H9 (cell line): Measurements from ENCODE around the gene FZD10. TPM values are rescaled to one million over a fixed set of nuclear protein-coding genes. Genes with fewer than 3 reads are reported as not detected.

Experiments
- DNase-seq: peaks from one replicate; pipeline ENCODE4 v3.0.0-alpha.2; 2017
- H2AFZ ChIP-seq: one replicate; pipeline ENCODE4 v1.6.1; 2013; ENCODE audit warnings: mild to moderate bottlenecking, low read length, control low read depth, moderate library complexity
- H2AK5ac ChIP-seq: 2 replicates; pipeline ENCODE4 v1.6.1; 2013; ENCODE audit warnings: low read length, control low read depth, mixed read lengths; ENCODE audit not compliant: insufficient read length
- H2BK120ac ChIP-seq: one replicate; pipeline ENCODE4 v1.6.1; 2013; ENCODE audit warnings: low read depth, mild to moderate bottlenecking, low read length, control low read depth, inconsistent platforms; ENCODE audit not compliant: poor library complexity, severe bottlenecking
- H2BK12ac ChIP-seq: 2 replicates; pipeline ENCODE4 v1.6.1; 2013; ENCODE audit warnings: low read length, control low read depth, mixed read lengths, low read depth; ENCODE audit not compliant: insufficient read length
- H2BK15ac ChIP-seq: 2 replicates; pipeline ENCODE4 v1.6.1; 2013; ENCODE audit warnings: low read depth, low read length, control low read depth
- H2BK20ac ChIP-seq: one replicate; pipeline ENCODE4 v1.6.1; 2013; ENCODE audit warnings: low read depth, mild to moderate bottlenecking, low read length, control low read depth, inconsistent platforms; ENCODE audit not compliant: poor library complexity, severe bottlenecking
- H2BK5ac ChIP-seq: 2 replicates; pipeline ENCODE4 v1.6.1; 2013; ENCODE audit warnings: low read length, control low read depth, mixed read lengths; ENCODE audit not compliant: insufficient read length
- H3K14ac ChIP-seq: 2 replicates; pipeline ENCODE4 v1.6.1; 2013; ENCODE audit warnings: low read length, control low read depth; ENCODE audit not compliant: insufficient read depth
- H3K18ac ChIP-seq: 2 replicates; pipeline ENCODE4 v1.6.1; 2013; ENCODE audit warnings: low read depth, mild to moderate bottlenecking, mixed read lengths, low read length, control low read depth; ENCODE audit not compliant: insufficient read length
- H3K23ac ChIP-seq: 2 replicates; pipeline ENCODE4 v1.6.1; 2013; ENCODE audit warnings: low read length, control low read depth, mixed read lengths, low read depth; ENCODE audit not compliant: insufficient read length
- H3K23me2 ChIP-seq: 2 replicates; pipeline ENCODE4 v1.6.1; 2013; ENCODE audit warnings: low read depth, mild to moderate bottlenecking, mixed read lengths, low read length, control low read depth; ENCODE audit not compliant: insufficient read length, poor library complexity, severe bottlenecking
- H3K27ac ChIP-seq: 2 replicates; pipeline ENCODE4 v1.5.1; 2013; ENCODE audit warnings: low read length, control low read depth, mixed read lengths, low read depth; ENCODE audit not compliant: insufficient read length
- H3K27me3 ChIP-seq: 2 replicates; pipeline ENCODE4 v1.6.1; 2013; ENCODE audit warnings: low read length, control low read depth, inconsistent platforms; ENCODE audit not compliant: insufficient read depth
- H3K4ac ChIP-seq: 2 replicates; pipeline ENCODE4 v1.6.1; 2013; ENCODE audit warnings: low read depth, mild to moderate bottlenecking, control low read depth, inconsistent platforms, low read length, moderate library complexity
- H3K4me1 ChIP-seq: 2 replicates; pipeline ENCODE4 v1.6.1; 2013; ENCODE audit warnings: low read length, control low read depth, inconsistent platforms; ENCODE audit not compliant: insufficient read depth
- H3K4me2 ChIP-seq: 2 replicates; pipeline ENCODE4 v1.6.1; 2013; ENCODE audit warnings: low read length, control low read depth, mixed read lengths; ENCODE audit not compliant: insufficient read length, insufficient read depth
- H3K56ac ChIP-seq: 2 replicates; pipeline ENCODE4 v1.6.1; 2013; ENCODE audit warnings: low read depth, mild to moderate bottlenecking, mixed read lengths, low read length, control low read depth; ENCODE audit not compliant: insufficient read length
- H3K79me1 ChIP-seq: 2 replicates; pipeline ENCODE4 v1.6.1; 2013; ENCODE audit warnings: low read depth, mild to moderate bottlenecking, moderate library complexity, low read length, control low read depth, inconsistent platforms; ENCODE audit not compliant: insufficient read depth, poor library complexity, severe bottlenecking
- H3K79me2 ChIP-seq: 2 replicates; pipeline ENCODE4 v1.6.1; 2013; ENCODE audit warnings: low read length, control low read depth, inconsistent platforms; ENCODE audit not compliant: insufficient read depth
- H3K9ac ChIP-seq: 2 replicates; pipeline ENCODE4 v1.6.1; 2013; ENCODE audit warnings: low read length, control low read depth, mixed read lengths; ENCODE audit not compliant: insufficient read length; ENCODE audit errors: extremely low read depth
- H3K9me3 ChIP-seq: one replicate; pipeline ENCODE4 v1.6.1; 2013; ENCODE audit warnings: low read depth, low read length, inconsistent platforms; ENCODE audit not compliant: control insufficient read depth
- H3T11ph ChIP-seq: one replicate; pipeline ENCODE4 v1.6.1; 2013; ENCODE audit warnings: mild to moderate bottlenecking, low read length, control low read depth, inconsistent platforms
- H4K20me1 ChIP-seq: one replicate; pipeline ENCODE4 v1.6.1; 2013; ENCODE audit not compliant: control insufficient read depth, insufficient read length, insufficient read depth
- H4K5ac ChIP-seq: 2 replicates; pipeline ENCODE4 v1.6.1; 2013; ENCODE audit warnings: low read depth, mild to moderate bottlenecking, mixed read lengths, low read length, control low read depth; ENCODE audit not compliant: insufficient read length
- H4K8ac ChIP-seq: replicated peaks from 2 replicates; pipeline ENCODE4 v1.6.1; 2013; ENCODE audit warnings: low read length, control low read depth, mixed read lengths, low read depth; ENCODE audit not compliant: insufficient read length
- H4K91ac ChIP-seq: 2 replicates; pipeline ENCODE4 v1.6.1; 2013; ENCODE audit warnings: low read depth, mild to moderate bottlenecking, moderate library complexity, mixed read lengths, low read length, control low read depth; ENCODE audit not compliant: insufficient read length
- H3K27ac Mint-ChIP-seq, 3 experiments: 2 replicates in 2 of 3; 3 replicates in 1 of 3; pipeline ENCODE4 v1.8.0; 2020 to 2021; ENCODE audit warnings: mixed read lengths in 3 of 3, mild to moderate bottlenecking in 1 of 3, moderate library complexity in 1 of 3
- H3K27me3 Mint-ChIP-seq: 2 replicates; pipeline ENCODE4 v1.8.0; 2021; ENCODE audit warnings: low read depth, mild to moderate bottlenecking, moderate library complexity, mixed read lengths
- H3K36me3 Mint-ChIP-seq, 3 experiments: 2 replicates in 2 of 3; 3 replicates in 1 of 3; pipeline ENCODE4 v1.8.0; 2020 to 2021; ENCODE audit warnings: low read depth in 3 of 3, mixed read lengths in 3 of 3; ENCODE audit not compliant: insufficient read depth in 1 of 3
- H3K4me1 Mint-ChIP-seq, 2 experiments: 2 replicates each; pipeline ENCODE4 v1.8.0; 2020; ENCODE audit warnings: mixed read lengths in 2 of 2
- H3K4me3 Mint-ChIP-seq, 2 experiments: 2 replicates in 1 of 2; 3 replicates in 1 of 2; pipeline ENCODE4 v1.8.0; 2020 to 2021; ENCODE audit warnings: mild to moderate bottlenecking in 2 of 2, mixed read lengths in 2 of 2, moderate library complexity in 1 of 2
- H3K9me3 Mint-ChIP-seq, 2 experiments: 2 replicates in 1 of 2; 3 replicates in 1 of 2; pipeline ENCODE4 v1.8.0; 2020; ENCODE audit warnings: mild to moderate bottlenecking in 2 of 2, mixed read lengths in 2 of 2, moderate library complexity in 1 of 2
- CTCF ChIP-seq: fragments of 200-600 bp; sonication (generic); conservative IDR thresholded peaks from 3 replicates; pipeline ENCODE4 v1.8.0; 2021; ENCODE audit warnings: antibody characterized with exemption, mild to moderate bottlenecking
- WGBS: extraction: QIAGEN DNeasy Blood & Tissue Kit; methylation state at CpG from one replicate; pipeline ENCODE4 v1.1.7; 2013; ENCODE audit warnings: missing lambda C conversion rate, low lambda C conversion rate, mixed read lengths; ENCODE audit not compliant: insufficient read length; ENCODE audit errors: extremely low coverage; 5-methylcytosine and 5-hydroxymethylcytosine counted together
- total RNA-seq: library from RNA; stranded (reverse); gene quantifications from 2 replicates; pipeline ENCODE4 v1.2.1, GENCODE V29; 2021

Gene FZD10
- total RNA-seq, 1 experiment from 2014 or later = 1.0 TPM

DNA sequence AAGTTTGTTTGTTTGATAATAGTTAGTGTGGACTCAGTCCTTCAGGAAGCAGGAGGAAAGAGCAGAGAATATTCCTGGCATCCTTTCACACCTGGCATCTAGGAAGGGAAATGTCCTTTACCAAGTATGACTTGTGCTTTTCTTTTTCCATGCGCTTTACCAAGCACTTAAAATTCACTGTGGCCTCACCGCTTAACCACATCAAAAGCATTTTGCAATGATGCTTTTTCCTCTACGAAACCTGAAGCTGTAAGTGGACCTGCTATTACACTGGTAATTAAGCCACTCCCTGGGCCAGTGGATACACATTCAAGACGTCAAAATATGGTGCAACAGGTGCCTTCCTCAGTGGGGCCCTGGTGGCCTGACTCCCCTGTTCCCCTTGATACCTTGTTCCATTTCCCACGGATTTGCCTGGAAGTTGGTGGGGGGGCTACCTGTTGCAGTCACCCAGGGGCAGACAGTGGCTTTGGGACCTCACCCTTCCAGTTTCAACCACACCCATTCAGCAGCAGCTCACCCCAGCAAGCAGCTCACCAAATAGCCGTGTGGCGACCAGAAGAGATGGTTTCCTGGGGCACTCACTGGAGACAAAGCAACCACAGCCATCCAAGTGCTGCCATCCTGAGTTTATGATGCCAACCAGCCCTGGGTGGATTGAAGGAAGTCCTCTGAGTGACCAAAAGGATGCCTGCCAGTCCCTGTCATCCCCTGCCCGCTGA is 14.2 kb upstream of the FZD10 start:
- WGBS = no CpG with 5 or more reads among the region's 8 CpGs
- no peaks in the 10 kb centered on the region for H3K9me3 Mint-ChIP-seq
- no peak overlapping the region for H2BK12ac ChIP-seq
- H3K4me1 ChIP-seq = no peaks in the 10 kb centered on the region
- peaks cover 2 to 13% of the 10 kb centered on the region in 2 experiments; a peak in 3 of 4 replicates for H3K4me1 Mint-ChIP-seq
- no peak overlapping the region for H2AK5ac ChIP-seq
- no peaks in the 10 kb centered on the region for H3K79me1 ChIP-seq
- no peak overlapping the region for H2BK15ac ChIP-seq
- H3K27me3 ChIP-seq = no peaks in the 10 kb centered on the region; the same call in 1 of the 2 replicates
- no peak overlapping the region for H3K14ac ChIP-seq
- H2BK5ac ChIP-seq = no peak overlapping the region
- no peak overlapping the region for H2BK20ac ChIP-seq
- H3K23me2 ChIP-seq = no peaks in the 10 kb centered on the region
- no peak overlapping the region for H3K27ac ChIP-seq
- no peak overlapping the region for H3K4me3 Mint-ChIP-seq
- H4K8ac ChIP-seq = no peak overlapping the region
- no peak overlapping the region for H3K4me2 ChIP-seq
- H4K91ac ChIP-seq = no peak overlapping the region
- no peak overlapping the region for H2BK120ac ChIP-seq
- H3K4ac ChIP-seq = no peak overlapping the region
- peaks cover 100% of the 10 kb centered on the region for H3K27me3 Mint-ChIP-seq
- no peaks in the 10 kb centered on the region for H3K9me3 ChIP-seq
- H3K18ac ChIP-seq = no peak overlapping the region
- no peak overlapping the region for H3K56ac ChIP-seq
- no peak overlapping the region for H4K5ac ChIP-seq
- DNase-seq = no peak
- no peaks in the 10 kb centered on the region for H4K20me1 ChIP-seq
- no peak overlapping the region for H3K9ac ChIP-seq
- no peaks in the 10 kb centered on the region for H3K36me3 Mint-ChIP-seq
- H3K23ac ChIP-seq = no peak overlapping the region
- no peak overlapping the region for H3T11ph ChIP-seq
- H3K27ac Mint-ChIP-seq = no peak overlapping the region; a peak in 1 of 7 replicates
- H3K79me2 ChIP-seq = no peaks in the 10 kb centered on the region
- no peak for TF ChIP-seq CTCF
- H2AFZ ChIP-seq = no peak overlapping the region
